GM21360 (cell line): ENCODE data around the gene SCRN2.

Source experiments
- ATAC-seq: cut with Tn5 transposase; IDR thresholded peaks from one replicate; pipeline ENCODE4 v1.9.1; 2021; ENCODE audit warnings: mild to moderate bottlenecking, moderate library complexity; ENCODE audit not compliant: unreplicated experiment

SCRN2 gene

DNA sequence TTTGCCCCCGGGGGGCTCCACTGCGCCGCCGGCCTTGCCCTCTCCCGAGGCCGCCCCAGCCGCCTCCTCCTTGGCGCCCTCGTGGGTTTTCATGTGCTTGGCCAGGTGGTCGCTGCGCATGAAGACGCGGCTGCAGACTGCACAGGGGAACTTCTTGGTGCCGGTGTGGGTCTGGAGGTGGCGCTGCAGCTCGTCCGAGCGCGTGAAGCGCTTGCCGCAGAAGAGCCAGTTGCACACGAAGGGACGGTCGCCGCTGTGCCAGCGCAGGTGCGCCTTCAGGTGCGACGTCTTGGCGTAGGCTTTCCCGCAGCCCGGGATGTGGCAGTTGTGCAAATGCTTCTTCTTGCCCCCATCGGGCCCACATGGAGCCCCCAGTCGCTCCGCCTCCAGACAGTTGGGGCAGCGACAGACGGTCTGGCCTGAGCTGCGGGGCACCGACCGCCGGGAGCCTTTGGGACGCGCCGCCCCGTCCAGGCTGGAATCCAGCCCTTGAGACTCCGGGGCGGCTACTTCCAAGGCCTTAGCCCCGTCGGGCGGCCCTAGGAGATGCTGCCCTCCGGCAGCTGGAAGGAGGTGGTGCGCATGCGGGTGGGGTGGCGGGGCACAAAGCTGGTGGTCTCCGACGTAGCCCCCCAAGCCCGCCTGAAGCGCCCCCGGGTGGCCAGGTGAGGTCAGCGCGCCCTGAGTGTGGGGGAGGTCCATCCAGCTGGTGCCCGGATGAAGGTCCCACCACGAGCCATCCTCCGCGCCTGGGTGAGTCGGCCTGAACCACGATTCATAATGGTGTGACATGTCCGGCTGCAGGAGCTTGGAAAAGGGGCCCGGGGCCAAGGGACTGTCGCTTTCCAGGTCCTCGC lies 6.5 kb upstream of the SCRN2 start:
- no peak for ATAC-seq

DNA sequence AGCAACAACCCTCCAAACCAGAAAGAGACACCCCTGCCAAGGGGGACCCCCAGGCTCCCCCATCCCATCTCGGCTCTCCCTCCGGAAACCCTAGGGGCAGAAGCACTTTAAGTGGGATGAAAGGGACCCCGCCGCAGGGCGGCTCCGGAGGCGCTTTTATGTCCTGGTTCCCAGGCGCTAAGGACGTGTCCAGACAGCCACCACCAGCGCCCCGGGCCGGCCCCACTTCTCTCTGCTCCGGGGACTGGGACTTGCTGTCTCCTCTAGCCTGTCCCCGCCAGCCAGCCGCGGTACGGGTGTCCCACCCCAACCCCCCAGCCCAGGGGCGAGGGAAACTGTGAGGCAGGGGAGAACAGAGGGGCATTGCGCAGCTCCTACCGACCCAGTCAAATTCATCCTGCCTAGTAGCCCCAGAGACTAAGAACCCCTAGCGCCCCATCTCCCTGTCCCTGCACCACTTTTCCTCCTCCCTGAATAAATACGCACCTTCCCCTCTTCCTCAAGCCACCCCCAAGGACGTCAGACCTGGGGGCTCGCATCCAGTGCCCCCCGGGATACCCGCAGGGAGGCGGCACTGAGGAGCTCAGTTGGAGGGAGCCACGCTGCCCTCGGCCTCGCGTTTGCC lies 5.8 kb upstream of the SCRN2 start:
- no peak for ATAC-seq

DNA sequence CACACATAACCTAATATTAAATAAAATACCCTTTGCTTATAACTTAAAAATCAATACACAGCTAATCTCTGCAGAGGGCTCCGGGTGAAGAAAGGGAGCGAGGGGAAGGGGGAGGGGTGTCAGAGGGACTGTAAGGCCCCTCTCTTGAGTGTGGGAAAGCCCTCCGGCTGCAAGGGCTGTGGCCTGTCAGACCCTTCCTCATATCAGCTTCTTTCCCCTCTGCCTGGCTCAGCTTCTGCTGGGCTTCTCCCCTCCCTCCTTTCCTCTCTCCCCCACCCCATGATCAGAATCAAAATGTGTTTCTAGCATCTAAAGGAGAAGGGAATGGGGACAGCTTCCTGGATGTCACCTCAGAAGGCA lies 4.6 kb upstream of the SCRN2 start:
- no peak for ATAC-seq

DNA sequence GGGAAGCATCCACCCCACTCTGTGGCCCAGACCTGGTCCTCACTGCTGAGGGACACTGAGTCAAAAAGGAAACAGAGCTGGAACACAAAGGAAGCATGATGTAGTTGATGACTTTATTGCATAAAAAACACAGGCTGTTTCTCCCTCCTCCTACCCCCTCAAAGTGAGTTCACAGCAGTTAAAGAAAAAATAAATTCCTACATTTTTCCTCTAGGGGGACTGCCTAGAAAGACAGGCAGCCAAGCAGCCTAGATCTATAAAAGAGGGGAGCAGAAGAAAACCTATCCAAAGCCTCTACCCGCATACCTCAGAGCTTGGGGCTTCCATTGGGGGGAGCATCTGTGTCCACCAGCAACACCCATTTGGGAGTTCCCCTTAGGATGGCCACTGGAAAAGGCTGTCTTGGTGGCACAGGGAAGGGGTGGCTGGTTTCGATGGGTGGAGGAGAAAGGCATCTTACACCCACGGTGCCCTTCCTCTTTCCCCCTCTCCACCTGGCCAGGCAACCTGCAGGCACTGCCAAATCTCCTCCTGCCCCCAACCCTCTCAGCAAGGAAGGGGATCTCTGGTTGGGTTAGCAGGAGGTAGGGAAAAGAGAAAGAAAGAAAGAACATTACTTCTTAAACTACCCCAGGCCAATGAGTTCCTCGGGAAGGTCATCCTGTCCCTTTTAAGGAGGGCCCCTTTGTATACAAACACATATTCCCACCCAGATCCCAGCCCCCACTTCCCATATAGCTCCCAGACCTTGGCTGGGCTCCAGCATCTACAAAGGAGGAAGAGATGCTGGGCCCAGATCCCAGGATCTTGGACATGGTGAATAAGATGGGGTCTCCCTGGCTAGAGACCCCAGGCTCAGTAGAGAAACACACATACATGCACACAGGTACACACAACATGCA lies 4.0 kb upstream of the SCRN2 start:
- no peak for ATAC-seq

DNA sequence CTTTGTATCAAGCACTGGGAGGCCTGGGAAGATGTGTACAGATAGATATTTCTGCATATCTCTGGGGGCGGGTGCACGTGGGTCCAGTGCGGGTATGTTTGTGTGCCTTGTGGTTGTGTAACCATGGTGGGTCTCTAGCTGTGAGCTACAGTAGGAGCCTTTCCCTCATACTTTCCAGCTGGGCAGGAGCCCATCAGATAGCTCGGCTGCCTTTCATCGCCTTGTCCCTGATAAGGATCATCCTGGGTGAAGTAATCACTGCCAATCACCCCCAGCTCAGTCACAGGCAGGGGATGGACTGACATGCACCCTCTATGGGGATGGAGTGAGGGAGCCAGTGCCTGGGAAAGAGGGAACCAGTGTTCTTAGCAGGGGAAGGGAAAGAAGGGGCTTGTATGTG lies 3.2 kb upstream of the SCRN2 start:
- ATAC-seq, result no peak

DNA sequence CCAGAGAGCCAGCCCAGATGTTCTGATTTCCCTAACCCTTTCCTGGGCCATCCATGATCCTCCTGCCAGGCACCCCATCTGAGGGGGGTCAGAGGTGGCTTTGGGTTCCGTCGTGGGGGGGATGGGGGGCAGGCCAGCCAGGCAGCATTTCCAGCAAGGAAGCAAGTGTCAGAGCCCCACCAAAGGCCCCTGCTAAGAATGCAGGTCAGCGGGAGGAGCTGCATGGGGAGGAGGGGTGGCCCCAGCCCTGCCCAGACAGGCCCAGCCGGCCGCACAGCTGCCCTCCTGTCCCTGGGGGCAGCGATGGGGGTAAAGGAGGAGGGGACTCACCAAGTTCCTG lies 2.3 kb upstream of the SCRN2 start:
- ATAC-seq, result no peak

DNA sequence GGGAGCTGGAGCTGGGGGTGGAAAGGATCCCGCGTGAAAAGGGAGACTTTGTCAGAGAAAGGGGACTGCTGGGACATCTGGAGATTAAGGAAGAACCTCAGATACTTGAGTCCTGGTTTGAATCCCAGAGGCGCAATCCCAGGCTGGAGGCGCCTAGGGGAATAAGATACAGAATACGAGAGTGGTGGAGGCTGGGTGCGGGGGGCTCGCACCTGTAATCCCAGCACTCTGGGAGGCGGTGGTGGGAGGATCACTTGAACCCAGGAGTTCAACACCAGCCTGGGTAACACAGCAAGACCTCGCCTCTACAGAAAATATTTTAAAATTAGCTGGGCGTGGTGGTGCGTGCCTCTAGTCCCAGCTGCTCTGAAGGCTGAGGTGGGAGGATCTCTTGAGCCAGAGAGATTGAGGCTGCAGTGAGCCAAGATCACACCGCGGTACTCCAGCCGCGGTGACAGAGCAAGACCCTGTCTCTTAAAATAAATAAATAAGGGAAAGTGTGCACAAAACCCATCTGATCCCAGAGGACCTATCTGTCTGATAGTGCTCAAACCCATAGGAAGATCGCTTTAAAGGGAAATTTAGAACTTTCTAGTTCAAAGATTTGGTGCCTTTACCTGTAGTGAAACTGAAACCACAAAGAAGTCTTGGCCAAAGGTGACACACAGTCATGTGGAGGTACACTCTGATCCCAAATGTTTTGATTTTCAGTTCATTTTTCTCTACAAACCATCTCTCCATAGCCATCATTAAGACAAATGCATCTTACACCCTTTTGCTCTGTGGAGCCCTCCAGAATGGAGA lies 617 bp upstream of the SCRN2 start:
- ATAC-seq, result no peak

DNA sequence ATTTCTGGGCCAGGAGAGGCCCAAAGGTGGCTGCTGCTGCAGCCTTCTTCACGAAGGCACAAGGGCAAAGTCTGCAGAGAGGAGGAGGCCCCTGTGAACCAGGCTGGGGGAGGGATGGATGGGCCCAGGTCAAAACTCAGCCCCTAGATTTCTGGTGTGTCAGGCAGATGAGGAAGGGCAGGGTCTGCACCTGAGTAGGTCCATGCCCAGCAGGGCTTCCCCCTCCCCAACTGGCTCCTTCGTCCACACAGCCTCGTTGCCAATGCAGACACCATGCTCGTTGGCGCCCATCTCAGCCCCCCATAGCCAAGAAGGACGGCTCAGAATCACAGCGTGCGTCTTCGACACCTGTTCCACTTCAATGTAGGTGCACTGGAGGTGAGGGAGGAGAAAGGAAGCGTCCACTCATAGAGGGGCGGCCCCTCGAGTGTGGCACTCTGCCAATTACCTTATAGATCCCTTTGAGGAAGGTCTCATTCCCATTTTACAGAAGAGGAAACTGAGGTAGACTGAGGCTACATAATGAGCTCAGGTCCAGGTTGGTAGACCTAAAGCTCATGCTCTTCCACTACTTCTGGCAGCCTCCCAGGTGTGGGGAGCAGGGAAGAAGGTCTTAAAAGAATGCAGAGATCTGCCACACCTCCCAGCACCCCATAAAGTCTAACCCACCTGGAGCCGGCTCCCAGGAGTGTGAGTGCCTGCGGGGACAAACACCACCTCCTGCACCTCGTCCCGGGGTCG lies 902 bp downstream of the SCRN2 start:
- no peak for ATAC-seq

DNA sequence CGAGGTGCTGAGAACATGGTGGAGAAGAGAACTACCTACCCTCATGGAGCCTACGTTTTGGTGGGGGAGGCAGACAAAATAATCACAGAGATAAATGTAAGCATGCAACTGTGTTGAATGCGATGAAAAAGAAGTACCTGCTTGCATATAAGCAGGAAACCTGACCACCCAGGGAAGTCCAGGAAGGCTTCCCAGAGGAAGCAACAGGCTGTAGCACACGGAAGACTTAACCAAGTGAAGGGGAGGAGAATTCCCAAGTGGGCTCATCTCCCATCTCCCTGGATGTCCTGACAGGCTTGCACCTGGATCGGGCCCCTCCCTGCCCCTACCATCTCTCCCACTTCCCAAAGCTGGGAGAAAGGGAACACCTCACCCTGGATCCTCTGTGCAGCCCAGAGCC lies 2.0 kb downstream of the SCRN2 start:
- no peak for ATAC-seq

DNA sequence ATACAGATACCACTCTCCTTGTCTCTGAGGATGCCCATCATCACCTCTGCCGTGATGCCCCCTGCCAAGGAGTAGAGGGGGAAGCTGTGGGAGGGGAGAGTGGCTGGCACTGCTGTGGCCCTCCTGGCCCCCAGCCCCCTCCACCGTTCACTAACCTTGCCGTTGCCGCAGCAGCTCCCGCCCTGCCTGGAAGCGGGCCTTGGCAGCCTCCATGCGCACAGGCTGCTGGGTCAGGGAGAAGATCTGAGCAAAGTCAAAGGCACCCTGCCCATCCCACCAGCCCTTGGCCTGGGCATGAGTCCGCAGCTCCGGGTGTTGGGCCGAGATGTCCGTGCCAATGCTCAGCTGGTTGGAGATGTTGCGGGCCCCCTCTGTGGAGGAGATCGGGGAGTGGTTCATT lies 2.4 kb downstream of the SCRN2 start:
- ATAC-seq, result no peak

DNA sequence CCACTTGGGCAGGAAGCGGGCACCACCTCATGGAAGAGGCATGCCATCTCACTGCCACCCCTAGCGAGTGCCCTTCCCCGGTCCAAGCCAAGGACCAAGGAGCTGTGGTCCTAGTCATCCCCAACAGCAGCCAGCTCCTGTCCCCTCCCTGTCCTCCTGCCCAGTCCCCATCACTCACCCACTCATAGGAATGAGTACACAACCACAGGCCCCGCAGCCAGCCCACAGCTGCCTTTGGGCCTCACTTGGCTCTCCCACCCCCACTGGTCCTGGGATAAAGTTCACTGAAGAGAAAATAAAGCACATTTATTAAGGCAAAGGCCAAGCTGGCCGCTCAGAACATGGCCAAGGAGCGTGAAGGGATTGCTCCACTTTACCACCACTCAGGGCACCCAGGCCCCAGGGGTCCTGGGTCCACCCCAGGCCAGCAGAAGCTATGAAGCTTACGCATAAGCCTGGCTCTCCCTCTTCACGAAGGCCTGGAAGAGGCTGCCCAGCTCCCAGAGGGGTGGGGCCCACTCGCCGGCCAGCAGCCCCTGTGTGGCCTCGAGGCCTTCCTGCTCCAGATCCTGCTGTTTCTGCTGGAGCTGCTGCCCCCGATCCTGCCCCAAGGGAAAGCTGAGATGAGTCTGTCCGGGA lies 3.6 kb downstream of the SCRN2 start:
- ATAC-seq, result no peak

DNA sequence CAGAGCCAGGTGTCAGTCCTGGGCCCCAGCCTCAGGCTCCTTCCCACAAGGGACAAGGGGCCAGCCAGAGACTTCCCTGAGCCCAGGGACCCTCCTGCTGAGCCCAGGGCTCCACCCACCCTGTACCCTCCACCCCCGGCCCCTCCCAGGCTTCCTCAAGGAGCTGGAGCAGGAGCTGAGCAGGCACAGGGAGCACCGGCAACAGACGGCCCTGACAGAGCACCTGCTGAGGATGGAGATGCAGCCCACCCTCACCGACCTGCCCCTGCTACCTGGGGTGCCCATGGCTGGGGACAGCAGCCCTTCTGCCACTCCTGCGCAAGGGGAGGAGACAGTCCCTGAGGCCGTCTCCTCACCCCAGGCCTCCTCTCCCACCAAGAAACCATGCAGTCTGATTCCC lies 4.5 kb downstream of the SCRN2 start:
- no peak for ATAC-seq

DNA sequence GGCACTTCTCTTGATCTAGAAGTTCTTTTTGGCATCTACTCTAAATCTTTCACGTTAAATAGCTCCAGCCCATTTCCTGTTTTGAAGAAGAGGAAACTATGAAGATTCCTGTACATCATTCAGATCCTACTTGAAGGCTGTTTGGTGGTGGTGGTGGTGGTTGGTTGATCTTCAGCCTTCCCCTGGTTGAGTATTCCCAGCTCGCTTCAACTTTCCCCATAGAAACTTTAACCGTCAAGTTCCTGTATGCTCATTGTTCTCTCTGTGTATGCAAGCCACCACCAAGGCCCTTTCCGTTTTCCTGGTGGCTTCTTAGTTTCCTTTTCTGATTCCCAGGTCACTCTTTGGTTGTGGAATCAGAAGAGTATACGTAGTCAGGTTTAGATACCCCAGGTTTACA lies 6.3 kb downstream of the SCRN2 start:
- ATAC-seq, result no peak

DNA sequence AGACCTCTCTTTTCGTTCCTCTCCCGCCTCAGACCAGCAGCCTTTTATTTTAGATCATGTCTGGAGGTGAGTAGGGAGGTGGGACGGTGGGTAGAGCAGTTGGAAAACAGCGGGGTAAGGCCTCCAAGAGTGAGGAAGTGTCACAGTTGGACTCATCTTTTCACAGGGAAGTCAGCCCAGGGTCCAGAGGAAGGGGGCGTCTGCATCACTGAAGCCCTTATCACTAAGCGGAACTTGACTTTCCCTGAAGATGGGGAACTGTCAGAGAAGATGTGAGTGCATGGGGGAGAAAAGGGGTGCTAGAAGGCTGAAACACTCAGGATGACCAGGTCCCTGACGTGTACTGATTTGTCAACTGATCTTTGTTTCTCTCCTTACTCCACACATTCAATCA lies 9.1 kb downstream of the SCRN2 start:
- no peak for ATAC-seq

DNA sequence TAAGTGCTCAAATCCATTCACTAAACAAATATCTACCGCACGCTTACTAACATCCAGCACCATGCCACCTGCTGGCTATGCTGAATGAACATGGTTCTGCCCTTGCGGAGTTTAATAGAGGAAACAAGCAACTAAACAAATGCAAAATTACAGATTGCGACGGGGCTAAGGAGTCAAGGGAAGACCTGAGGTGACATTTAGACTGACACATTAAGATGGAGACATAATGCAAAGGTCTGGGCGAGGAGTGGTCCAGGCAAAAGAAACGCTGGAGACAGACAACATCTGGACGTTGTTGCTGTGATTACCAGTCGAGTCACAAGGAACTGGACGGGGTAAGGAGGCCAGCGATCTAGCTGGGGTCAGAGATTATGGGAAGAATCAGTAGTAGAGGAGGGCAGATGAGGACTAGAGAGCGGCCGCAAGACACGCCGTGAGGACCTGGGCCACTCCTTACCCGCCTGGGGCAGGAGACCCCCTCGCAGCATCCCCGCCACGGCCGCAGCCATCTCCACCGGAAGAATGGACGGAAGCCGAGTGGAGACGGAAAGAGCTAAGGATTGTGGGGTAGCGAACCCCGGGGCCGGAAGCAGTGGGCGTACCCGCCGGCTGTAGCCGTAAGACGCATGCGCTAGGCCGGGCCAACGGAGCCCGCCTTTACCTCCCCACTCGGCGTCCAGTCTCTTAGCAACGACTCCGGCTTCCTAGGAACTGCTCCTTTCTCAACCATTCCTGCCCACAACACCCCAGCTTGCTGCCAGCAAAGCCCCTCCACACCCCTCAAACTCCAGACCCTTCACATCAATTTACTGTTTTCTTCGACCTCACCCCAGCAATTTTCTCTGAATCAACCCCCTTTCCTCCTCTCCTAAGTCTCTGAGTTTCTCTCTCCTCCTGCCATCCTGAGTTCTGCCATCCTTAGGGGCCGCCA lies 9.8 kb downstream of the SCRN2 start, which contains the start of the genes LRRC46 and MRPL10:
Gene LRRC46 (plus strand): TSS at position 668 of the 931 bp plus-strand sequence. CDS start 320 bp downstream, outside the sequence.
Gene MRPL10 (minus strand): TSS at position 539 of the 931 bp plus-strand sequence. CDS start 30 bp downstream, at position 509.
- ATAC-seq, result peak; percentile 81

DNA sequence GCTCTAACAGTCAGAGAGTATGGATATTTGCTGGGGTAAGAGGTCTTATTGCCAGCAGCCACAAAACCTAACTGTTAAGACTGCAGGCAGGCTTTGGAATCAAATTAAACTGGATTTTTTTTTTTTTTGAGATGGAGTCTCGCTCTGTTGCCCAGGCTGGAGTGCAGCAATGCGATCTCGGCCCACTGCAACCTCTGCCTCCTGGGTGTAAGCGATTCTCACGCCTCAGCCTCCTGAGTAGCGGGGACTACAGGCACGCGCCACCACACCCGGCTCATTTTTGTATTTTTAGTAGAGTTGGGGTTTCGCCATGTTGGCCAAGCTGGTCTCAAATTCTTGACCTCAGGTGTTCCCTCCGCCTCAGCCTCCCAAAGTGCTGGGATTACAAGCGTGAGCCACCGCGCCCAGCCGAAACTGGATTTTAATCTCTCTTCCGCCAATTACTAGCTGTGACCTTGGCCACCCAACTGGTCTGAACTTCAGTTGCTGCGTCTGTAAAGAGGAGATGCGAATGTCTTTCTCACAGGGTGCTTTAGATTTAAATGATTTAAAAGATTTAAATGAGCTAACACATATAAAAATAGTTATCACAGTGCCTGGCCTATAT lies 10.6 kb downstream of the SCRN2 start:
- no peak for ATAC-seq

DNA sequence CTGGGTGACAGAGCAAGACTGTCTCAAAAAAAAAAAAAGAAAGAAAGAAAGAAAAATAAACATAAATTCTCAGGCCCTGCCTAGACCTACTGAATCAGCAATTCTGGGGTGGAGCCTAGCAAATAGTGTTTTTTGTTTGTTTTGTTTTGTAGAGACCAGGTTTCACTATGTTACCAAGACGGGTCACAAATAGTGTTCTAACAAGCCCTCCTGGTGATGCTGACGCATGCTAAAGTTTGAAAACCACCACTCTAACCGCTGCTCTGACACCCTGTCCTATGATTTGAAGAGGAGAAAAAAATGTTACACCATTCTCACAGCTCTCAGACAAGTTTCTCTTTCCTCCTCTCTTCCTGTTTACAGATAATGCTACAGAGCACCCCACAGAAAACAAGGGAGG lies 11.2 kb downstream of the SCRN2 start:
- no peak for ATAC-seq

DNA sequence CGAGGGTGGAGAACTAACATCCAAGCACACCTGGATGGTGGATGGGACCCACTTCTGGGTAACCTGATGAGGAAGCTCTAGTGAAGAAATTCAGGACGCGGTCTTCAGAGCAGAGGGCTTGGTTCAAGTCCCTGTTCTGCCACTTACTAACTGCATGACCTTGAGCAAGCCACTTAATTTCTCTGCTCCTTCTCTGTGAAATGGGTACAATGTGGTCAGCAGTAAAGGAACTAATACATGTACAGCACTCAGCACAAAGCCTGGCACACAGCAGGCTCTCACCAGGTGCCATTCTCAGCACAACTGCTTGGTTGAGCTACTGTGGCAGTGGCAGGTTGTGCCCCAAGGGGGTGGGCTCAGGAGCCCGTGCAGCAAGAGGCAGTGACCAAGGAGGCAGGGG lies 17.6 kb downstream of the SCRN2 start:
- no peak for ATAC-seq
